ENCODE results near the gene NKIRAS2. TPM values are rescaled to one million over a fixed set of nuclear protein-coding genes. Genes with fewer than 3 reads are reported as not detected.
A peak's percentile ranks its signal among the peaks of the same experiment; 100 is the strongest.

The NKIRAS2 gene
- total and polyA plus RNA-seq, 2 of the 4 experiments (the other 2 are of a cell fraction) = 25.6 to 51.8 TPM

DNA sequence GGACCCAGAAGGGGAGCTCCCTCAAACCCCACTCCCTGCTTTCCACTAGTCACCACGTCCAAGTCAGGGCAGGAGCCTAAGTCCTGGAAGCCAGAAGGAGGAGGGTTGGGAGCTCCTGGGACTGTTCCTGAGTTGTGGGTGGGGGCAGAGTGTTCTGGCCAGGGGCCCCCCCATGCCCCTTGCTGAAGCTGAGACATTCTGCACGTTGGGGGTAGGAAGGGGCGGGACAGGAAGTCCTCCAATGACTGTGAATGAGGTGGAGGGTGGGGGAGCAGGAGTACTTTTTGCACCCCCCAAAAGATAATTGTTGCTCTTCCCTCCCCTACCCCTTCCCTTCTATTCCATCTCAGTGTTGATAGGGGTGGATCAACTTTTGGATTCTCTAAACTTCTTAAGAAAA, 51.9 kb downstream of the NKIRAS2 start (continued):
- no peak for TF ChIP-seq CHD1 (IDR thresholded peaks at IDR 0.05; ENCODE audit: low read depth, low read length)

DNA sequence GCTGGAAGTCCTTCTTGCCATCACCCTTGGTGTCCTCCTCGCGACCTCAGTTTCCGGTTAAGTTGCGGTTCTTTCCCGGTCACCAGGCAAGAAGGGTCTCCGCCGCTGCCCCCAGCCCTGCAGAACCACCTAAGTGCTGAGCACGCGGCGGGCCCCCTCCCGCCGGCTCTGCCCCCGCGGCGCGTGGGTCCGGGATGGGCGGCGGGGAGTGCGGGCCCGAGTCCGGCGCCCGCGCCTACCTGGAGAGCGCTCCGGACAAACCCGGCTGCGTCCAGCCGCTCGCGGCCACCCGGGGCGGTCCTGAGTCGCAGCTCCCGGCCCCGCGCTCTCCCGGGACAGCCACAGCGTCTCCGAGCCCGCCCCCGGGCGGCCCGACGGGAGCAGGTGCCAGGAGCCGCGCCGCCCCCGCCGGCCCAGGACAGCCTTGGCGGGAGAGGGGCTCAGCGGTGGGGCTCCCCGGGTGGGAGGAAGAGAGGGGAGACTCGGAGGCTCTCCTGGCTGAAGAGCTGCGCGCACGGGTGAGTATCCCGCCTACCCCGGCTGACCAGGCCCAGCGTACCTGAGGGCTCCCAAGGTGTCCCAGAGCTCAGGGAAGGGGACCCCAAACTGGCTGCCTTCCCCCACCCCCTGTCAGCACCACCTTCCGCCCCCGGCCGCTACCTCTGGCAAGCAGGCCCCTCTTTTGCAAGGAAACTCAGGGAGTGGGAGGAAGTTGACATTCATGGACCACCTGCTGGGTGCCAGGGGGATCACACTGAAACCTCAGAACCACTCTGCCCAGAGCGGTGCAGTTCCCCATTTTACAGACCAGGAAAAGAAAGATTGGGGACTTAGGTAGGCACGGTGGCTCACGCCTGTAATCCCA, 52.7 kb downstream of the NKIRAS2 start:
- no peak overlapping the region for H3K14ac ChIP-seq (replicated peaks; ENCODE audit: low read depth, low read length)
- H3K9me1 ChIP-seq (ENCODE audit: insufficient read depth, low read length) = no peaks in the 10 kb centered on the region
- H3K4me2 ChIP-seq (ENCODE audit: low read depth, low read length) = no peak overlapping the region; the same call in 1 of the 2 replicates
- no peak overlapping the region for H4K5ac ChIP-seq (ENCODE audit: low read depth, low read length)
- no peaks in the 10 kb centered on the region for H3K9me3 ChIP-seq (ENCODE audit: control insufficient read depth, insufficient read depth, low read length)
- peak overlapping the region; percentile 53 for H2AFZ ChIP-seq (replicated peaks; ENCODE audit: low read length, poor library complexity)
- H4K91ac ChIP-seq (ENCODE audit: insufficient read depth, low read depth, low read length) = no peak overlapping the region
- H3K27me3 ChIP-seq (ENCODE audit: control insufficient read depth, insufficient read depth, low read length) = peaks cover 74% of the 10 kb centered on the region
- H3K18ac ChIP-seq (ENCODE audit: low read depth, low read length) = no peak overlapping the region
- no TSS peak for BruUV-seq (replicated peaks)
- no peaks in the 10 kb centered on the region for H4K20me1 ChIP-seq (ENCODE audit: insufficient read depth, low read length)
- no peak overlapping the region for H3K4me3 ChIP-seq (ENCODE audit: insufficient read depth, low read depth, low read length)
- no peak overlapping the region for H3K4ac ChIP-seq (ENCODE audit: low read depth, low read length)
- no peak overlapping the region for H3K23ac ChIP-seq (ENCODE audit: low read depth, low read length)
- dilution Hi-C loops (cut with HindIII; ENCODE audit: low sequenced_read_pairs, unreplicated experiment) (no loop called here), intact Hi-C loops (cut with micrococcal nuclease) (no loop called here), in situ Hi-C loops (cut with MboI; ENCODE audit: low sequenced_read_pairs) (no loop called here)
- H3K27ac ChIP-seq (ENCODE audit: insufficient read depth, low read length) = no peak overlapping the region
- POLR2A ChIA-PET (ENCODE audit: unreplicated experiment) = no interaction called here
- no peak overlapping the region for H2BK120ac ChIP-seq (ENCODE audit: low read depth, low read length)
- H3K79me1 ChIP-seq (ENCODE audit: low read depth in 1 of 2, low read length in 2 of 2) = no peaks in the 10 kb centered on the region
- H2AK5ac ChIP-seq (ENCODE audit: low read depth, low read length) = no peak overlapping the region
- ATAC-seq (ENCODE audit: low read depth) (peak; percentile 60), DNase-seq (no peak)
- H2AK9ac ChIP-seq (replicated peaks; ENCODE audit: low read depth, low read length, poor library complexity) = no peak overlapping the region
- H4K8ac ChIP-seq (ENCODE audit: low read depth in 2 of 2, low read length in 2 of 2) = no peak overlapping the region
- H3K56ac ChIP-seq (ENCODE audit: extremely low read depth, insufficient read depth, low read length) = no peak overlapping the region
- no peak overlapping the region for H2BK5ac ChIP-seq (ENCODE audit: low read depth, low read length, poor library complexity, severe bottlenecking)
- CTCF ChIA-PET = no interaction called here
- H2BK20ac ChIP-seq (ENCODE audit: low read depth, low read length) = no peak overlapping the region
- no peak overlapping the region for H3K9ac ChIP-seq (ENCODE audit: low read depth, low read length)
- 4% methylated on average over 31 of the region's 67 CpGs; no CpG with 5 or more reads in 1 of the 2 experiments for WGBS, 2 experiments (ENCODE audit: extremely low coverage in 2 of 2, insufficient read length in 1 of 2)
- H3K36me3 ChIP-seq (ENCODE audit: control insufficient read depth, insufficient read depth, low read length) = no peaks in the 10 kb centered on the region
- H2BK15ac ChIP-seq (ENCODE audit: low read depth, low read length) = no peak overlapping the region
- no peaks in the 10 kb centered on the region for H3K4me1 ChIP-seq (ENCODE audit: control insufficient read depth, insufficient read depth, low read length)
- no peak for TF ChIP-seq CEBPB (IDR thresholded peaks at IDR 0.05; ENCODE audit: low read depth, low read length)
- no peak for TF ChIP-seq RFX5 (IDR thresholded peaks at IDR 0.05; ENCODE audit: low read depth, low read length)
- no peak for TF ChIP-seq MXI1 (IDR thresholded peaks at IDR 0.05; ENCODE audit: borderline replicate concordance, low read depth, low read length)
- no peak for TF ChIP-seq RAD21 (IDR thresholded peaks at IDR 0.05; ENCODE audit: low read length)
- TF ChIP-seq MAZ (IDR thresholded peaks at IDR 0.05; ENCODE audit: borderline replicate concordance, low read depth, low read length) = no peak
- TF ChIP-seq, protein P1, sequence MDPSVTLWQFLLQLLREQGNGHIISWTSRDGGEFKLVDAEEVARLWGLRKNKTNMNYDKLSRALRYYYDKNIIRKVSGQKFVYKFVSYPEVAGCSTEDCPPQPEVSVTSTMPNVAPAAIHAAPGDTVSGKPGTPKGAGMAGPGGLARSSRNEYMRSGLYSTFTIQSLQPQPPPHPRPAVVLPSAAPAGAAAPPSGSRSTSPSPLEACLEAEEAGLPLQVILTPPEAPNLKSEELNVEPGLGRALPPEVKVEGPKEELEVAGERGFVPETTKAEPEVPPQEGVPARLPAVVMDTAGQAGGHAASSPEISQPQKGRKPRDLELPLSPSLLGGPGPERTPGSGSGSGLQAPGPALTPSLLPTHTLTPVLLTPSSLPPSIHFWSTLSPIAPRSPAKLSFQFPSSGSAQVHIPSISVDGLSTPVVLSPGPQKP (IDR thresholded peaks at IDR 0.05; ENCODE audit: borderline replicate concordance, low read depth, low read length) = no peak
- TF ChIP-seq, protein P2, sequence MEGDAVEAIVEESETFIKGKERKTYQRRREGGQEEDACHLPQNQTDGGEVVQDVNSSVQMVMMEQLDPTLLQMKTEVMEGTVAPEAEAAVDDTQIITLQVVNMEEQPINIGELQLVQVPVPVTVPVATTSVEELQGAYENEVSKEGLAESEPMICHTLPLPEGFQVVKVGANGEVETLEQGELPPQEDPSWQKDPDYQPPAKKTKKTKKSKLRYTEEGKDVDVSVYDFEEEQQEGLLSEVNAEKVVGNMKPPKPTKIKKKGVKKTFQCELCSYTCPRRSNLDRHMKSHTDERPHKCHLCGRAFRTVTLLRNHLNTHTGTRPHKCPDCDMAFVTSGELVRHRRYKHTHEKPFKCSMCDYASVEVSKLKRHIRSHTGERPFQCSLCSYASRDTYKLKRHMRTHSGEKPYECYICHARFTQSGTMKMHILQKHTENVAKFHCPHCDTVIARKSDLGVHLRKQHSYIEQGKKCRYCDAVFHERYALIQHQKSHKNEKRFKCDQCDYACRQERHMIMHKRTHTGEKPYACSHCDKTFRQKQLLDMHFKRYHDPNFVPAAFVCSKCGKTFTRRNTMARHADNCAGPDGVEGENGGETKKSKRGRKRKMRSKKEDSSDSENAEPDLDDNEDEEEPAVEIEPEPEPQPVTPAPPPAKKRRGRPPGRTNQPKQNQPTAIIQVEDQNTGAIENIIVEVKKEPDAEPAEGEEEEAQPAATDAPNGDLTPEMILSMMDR (conservative IDR thresholded peaks at IDR 0.05; ENCODE audit: low read depth, low read length) = no peak
- no peak for TF ChIP-seq SMC3 (IDR thresholded peaks at IDR 0.05; ENCODE audit: low read depth, low read length)
- no peak for TF ChIP-seq FOS (IDR thresholded peaks at IDR 0.05; ENCODE audit: low read depth, low read length)
- no peak for TF ChIP-seq RCOR1 (IDR thresholded peaks at IDR 0.05; ENCODE audit: insufficient replicate concordance, low read length)
- TF ChIP-seq MAFK (IDR thresholded peaks at IDR 0.05; ENCODE audit: low read depth, low read length) = no peak
- TF ChIP-seq POLR2A (IDR thresholded peaks at IDR 0.05; ENCODE audit: low read depth, low read length) = no peak
